ENCODE results near the gene CORIN. TPM values are rescaled to one million over a fixed set of nuclear protein-coding genes. Genes with fewer than 3 reads are reported as not detected.

CORIN gene
- total RNA-seq (2022; extraction: Qiagen RNA extraction; ENCODE audit: low read depth), result not detected in 5 replicates

DNA sequence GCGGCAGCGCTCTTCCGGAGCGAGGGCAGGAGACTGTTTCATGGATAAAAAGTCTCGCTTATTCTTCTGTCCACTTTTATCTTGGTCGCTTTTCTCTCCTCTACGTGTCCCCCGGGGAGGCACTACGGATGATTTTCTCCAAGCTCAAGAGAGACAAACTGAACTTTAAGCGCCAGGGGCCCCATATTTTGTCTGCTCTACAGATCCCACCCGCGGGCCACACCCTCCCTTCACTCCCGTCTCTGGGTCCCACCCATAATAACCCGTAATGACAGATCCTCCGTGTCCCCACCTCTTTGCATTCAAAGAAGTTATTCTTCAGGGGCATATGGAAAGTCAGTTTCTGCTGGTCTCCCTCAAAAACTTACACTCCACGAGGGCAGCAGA lies at the start of gene CORIN:
TSS of gene CORIN (minus strand) at position 160 of the 387 bp plus-strand sequence. CDS start at position 42, 118 bp downstream.

Other genes starting within 250 kb of the CORIN start
- gene NFXL1, start 76.5 kb upstream of the CORIN start, total RNA-seq (2022; extraction: Qiagen RNA extraction; ENCODE audit: low read depth), result 5.9 to 8.1 TPM (median 6.8 TPM) in 5 replicates
- gene CNGA1, start 178.6 kb upstream of the CORIN start, total RNA-seq (2022; extraction: Qiagen RNA extraction; ENCODE audit: low read depth), result 0.10 to 0.17 TPM in 2 of 5 replicates, not detected in the others
- gene NIPAL1, start 178.7 kb upstream of the CORIN start, total RNA-seq (2022; extraction: Qiagen RNA extraction; ENCODE audit: low read depth), result 0.78 to 1.2 TPM (median 0.85 TPM) in 5 replicates

Data from A549 treated with CpdA at 1 μM for 4 hours (cell line).